ENCODE results near the gene DCXR. TPM values are rescaled to one million over a fixed set of nuclear protein-coding genes. Genes with fewer than 3 reads are reported as not detected.

The DCXR gene
- total and polyA plus RNA-seq, 2 donors (not counting 3 experiments of a cell fraction or from before 2014, with no cell fraction given), result 93.0 to 178 TPM

- Histone ChIP-seq H3K4me3 (replicated peaks in 1 of 3; ENCODE audit: insufficient read depth in 1 of 3, low read depth in 1 of 3, low read length in 3 of 3) (no peak overlapping the region), H3K27ac (ENCODE audit: insufficient read depth, low read depth, low read length) (no peak overlapping the region), H2AFZ (ENCODE audit: low read depth, low read length) (no peak overlapping the region), H3K9me3 (replicated peaks; ENCODE audit: control insufficient read depth, insufficient read depth, low read length) (no peaks in the 10 kb centered on the region), H3K9me1 (replicated peaks; ENCODE audit: control insufficient read depth, extremely low read depth, insufficient read depth, low read length) (no peaks in the 10 kb centered on the region), H3K4me2 (ENCODE audit: insufficient read depth, low read length) (no peak overlapping the region), H3K79me2 (ENCODE audit: control insufficient read depth, insufficient read depth, low read length) (no peaks in the 10 kb centered on the region), H3K9ac (replicated peaks; ENCODE audit: extremely low read depth, insufficient read depth, low read length) (no peak overlapping the region), H3K4me1 (ENCODE audit: control insufficient read depth, extremely low read depth, insufficient read depth, low read length) (no peaks in the 10 kb centered on the region), H4K20me1 (replicated peaks; ENCODE audit: control insufficient read depth, extremely low read depth, insufficient read depth, low read length) (no peaks in the 10 kb centered on the region), H3K27me3 (ENCODE audit: control insufficient read depth in 2 of 2, insufficient read depth in 2 of 2, low read length in 2 of 2) (no peaks in the 10 kb centered on the region), H3K36me3 (ENCODE audit: control insufficient read depth in 2 of 2, extremely low read depth in 1 of 2, insufficient read depth in 2 of 2, low read length in 2 of 2) (no peaks in the 10 kb centered on the region)
- no TSS peak for BruUV-seq (replicated peaks)
- ChIA-PET POLR2A (no interaction called here), CTCF (interaction anchor here (2.6 to 9.1 kb wide), 2 partner anchors 12 to 55 kb away, joined by 8 to 345 read pairs; partner anchors contain the start of gene NOTUM)
- FAIRE-seq, result no peak
- intact Hi-C loops (cut with micrococcal nuclease) (no loop called here), dilution Hi-C loops (cut with MboI; ENCODE audit: extremely low pct_ligation_motif_present, low sequenced_read_pairs) (no loop called here)
- no peak for TF ChIP-seq FOS (IDR thresholded peaks at IDR 0.05; ENCODE audit: borderline replicate concordance, insufficient read depth, low read length)
- no peak for DNase-seq (ENCODE audit: low read depth, low spot score)
Measured at GRCh38 chr17:82015311-82015971, 22.1 kb downstream of the DCXR start.

DNA sequence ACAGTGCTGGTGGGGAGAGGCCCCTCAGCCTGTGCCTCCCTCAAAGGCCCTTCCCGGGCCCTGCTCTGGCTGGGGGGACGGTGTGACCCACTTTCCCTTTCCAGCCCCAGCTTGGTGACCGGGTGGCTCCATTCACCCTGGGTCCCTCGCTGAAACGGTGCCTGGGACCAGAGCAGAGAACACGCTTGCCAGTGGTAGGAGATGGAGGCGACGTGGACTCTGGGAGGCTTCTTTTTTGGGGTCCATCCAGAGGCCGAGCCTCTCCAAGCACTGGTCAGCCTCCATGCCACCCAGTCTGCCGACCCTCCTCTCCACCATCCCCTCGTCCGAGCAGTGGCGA, 22.6 kb downstream of the DCXR start:
- H3K79me2 ChIP-seq (ENCODE audit: control insufficient read depth, insufficient read depth, low read length), result no peaks in the 10 kb centered on the region
- H3K36me3 ChIP-seq (ENCODE audit: control insufficient read depth in 2 of 2, extremely low read depth in 1 of 2, insufficient read depth in 2 of 2, low read length in 2 of 2), result no peaks in the 10 kb centered on the region
- H4K20me1 ChIP-seq (replicated peaks; ENCODE audit: control insufficient read depth, extremely low read depth, insufficient read depth, low read length), result no peaks in the 10 kb centered on the region
- H3K9me1 ChIP-seq (replicated peaks; ENCODE audit: control insufficient read depth, extremely low read depth, insufficient read depth, low read length), result no peaks in the 10 kb centered on the region
- DNase-seq (ENCODE audit: low read depth, low spot score) (no peak), FAIRE-seq (no peak)
- H3K4me2 ChIP-seq (ENCODE audit: insufficient read depth, low read length), result no peak overlapping the region
- no TSS peak for BruUV-seq (replicated peaks)
- H2AFZ ChIP-seq (ENCODE audit: low read depth, low read length), result no peak overlapping the region
- dilution Hi-C loops (cut with MboI; ENCODE audit: extremely low pct_ligation_motif_present, low sequenced_read_pairs), result no loop called here
- no peak overlapping the region for H3K27ac ChIP-seq (ENCODE audit: insufficient read depth, low read depth, low read length)
- intact Hi-C loops (cut with micrococcal nuclease), result no loop called here
- H3K4me3 ChIP-seq (replicated peaks in 1 of 3; ENCODE audit: insufficient read depth in 1 of 3, low read depth in 1 of 3, low read length in 3 of 3), result no peak overlapping the region
- CTCF ChIA-PET, result no interaction called here
- TF ChIP-seq MYC (IDR thresholded peaks at IDR 0.05; ENCODE audit: low read depth, low read length), result no peak
- TF ChIP-seq GATA2 (IDR thresholded peaks at IDR 0.05; ENCODE audit: insufficient read depth, insufficient read length, low read depth, low read length), result no peak
- TF ChIP-seq, protein P1, sequence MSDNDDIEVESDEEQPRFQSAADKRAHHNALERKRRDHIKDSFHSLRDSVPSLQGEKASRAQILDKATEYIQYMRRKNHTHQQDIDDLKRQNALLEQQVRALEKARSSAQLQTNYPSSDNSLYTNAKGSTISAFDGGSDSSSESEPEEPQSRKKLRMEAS (IDR thresholded peaks at IDR 0.05; ENCODE audit: insufficient read depth, insufficient read length), result no peak
- H3K27me3 ChIP-seq (ENCODE audit: control insufficient read depth in 2 of 2, insufficient read depth in 2 of 2, low read length in 2 of 2), result no peaks in the 10 kb centered on the region
- POLR2A ChIA-PET, result no interaction called here
- H3K4me1 ChIP-seq (ENCODE audit: control insufficient read depth, extremely low read depth, insufficient read depth, low read length), result no peaks in the 10 kb centered on the region
- H3K9me3 ChIP-seq (replicated peaks; ENCODE audit: control insufficient read depth, insufficient read depth, low read length), result no peaks in the 10 kb centered on the region
- H3K9ac ChIP-seq (replicated peaks; ENCODE audit: extremely low read depth, insufficient read depth, low read length), result no peak overlapping the region

All from endothelial cell of umbilical vein (primary cell).